ENCODE results near the gene TPSB2.

TPSB2 gene

DNA sequence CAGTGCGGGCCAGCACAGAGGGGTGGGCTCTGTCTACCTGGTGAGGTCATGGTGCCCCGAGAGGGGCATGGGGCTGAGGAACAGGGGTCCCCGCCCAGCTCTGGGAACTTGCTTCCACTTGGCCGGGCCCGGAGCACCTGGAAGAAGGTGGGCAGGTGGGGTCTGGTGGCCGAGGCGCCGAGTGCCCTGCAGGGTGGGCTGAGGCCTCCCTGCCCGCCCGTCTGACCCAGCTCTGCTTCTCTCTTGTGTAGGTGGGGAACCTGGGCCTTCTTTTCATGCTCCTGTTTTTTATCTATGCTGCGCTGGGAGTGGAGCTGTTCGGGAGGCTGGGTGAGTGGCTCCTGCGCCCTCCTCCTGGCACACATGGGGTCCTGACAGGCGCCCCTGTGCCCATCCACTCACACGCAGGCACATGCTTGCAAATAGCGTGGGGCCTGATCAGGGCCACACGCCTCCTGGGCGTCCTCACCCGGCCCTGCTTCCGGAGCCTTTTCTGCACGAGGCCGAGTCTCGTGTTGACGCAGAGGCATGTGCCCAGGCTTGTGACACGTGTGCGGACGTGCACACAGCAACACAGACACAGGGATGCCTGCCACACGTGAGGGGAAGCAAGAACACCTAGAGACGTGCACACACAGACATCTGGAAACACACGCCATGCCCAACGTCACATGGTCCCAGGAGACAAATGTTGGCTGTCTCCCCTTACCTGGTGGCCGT is 13.1 kb downstream of the TPSB2 start:
- no peaks in the 10 kb centered on the region for H3K4me1 ChIP-seq (ENCODE audit: control insufficient read depth, insufficient read depth, low read length)
- peaks cover 37% of the 10 kb centered on the region for H3K36me3 ChIP-seq (ENCODE audit: control insufficient read depth, insufficient read depth, low read length)
- no peak overlapping the region for H3K27ac ChIP-seq (ENCODE audit: low read depth, low read length)
- no peak overlapping the region for H3K4me3 ChIP-seq (ENCODE audit: low read depth, low read length)
- H3K27me3 ChIP-seq (ENCODE audit: control insufficient read depth, insufficient read depth, low read length): no peaks in the 10 kb centered on the region
- no peaks in the 10 kb centered on the region for H3K9me3 ChIP-seq (ENCODE audit: control insufficient read depth, insufficient read depth, low read depth, low read length)
- H3K9ac ChIP-seq (ENCODE audit: low read length): no peak overlapping the region

- Histone ChIP-seq H3K36me3 (ENCODE audit: control insufficient read depth, insufficient read depth, low read length) (peaks cover 40% of the 10 kb centered on the region), H3K4me3 (ENCODE audit: low read depth, low read length) (no peak overlapping the region), H3K4me1 (ENCODE audit: control insufficient read depth, insufficient read depth, low read length) (no peaks in the 10 kb centered on the region), H3K27me3 (ENCODE audit: control insufficient read depth, insufficient read depth, low read length) (no peaks in the 10 kb centered on the region), H3K27ac (ENCODE audit: low read depth, low read length) (no peak overlapping the region), H3K9ac (ENCODE audit: low read length) (no peak overlapping the region), H3K9me3 (ENCODE audit: control insufficient read depth, insufficient read depth, low read depth, low read length) (no peaks in the 10 kb centered on the region)
Observed at GRCh38 chr16:1216296-1216619, 13.7 kb downstream of the TPSB2 start.

- H3K9me3 ChIP-seq (ENCODE audit: control insufficient read depth, insufficient read depth, low read depth, low read length): no peaks in the 10 kb centered on the region
- H3K9ac ChIP-seq (ENCODE audit: low read length): no peak overlapping the region
- peaks cover 46% of the 10 kb centered on the region for H3K36me3 ChIP-seq (ENCODE audit: control insufficient read depth, insufficient read depth, low read length)
- H3K4me3 ChIP-seq (ENCODE audit: low read depth, low read length): no peak overlapping the region
- H3K4me1 ChIP-seq (ENCODE audit: control insufficient read depth, insufficient read depth, low read length): no peaks in the 10 kb centered on the region
- no peak overlapping the region for H3K27ac ChIP-seq (ENCODE audit: low read depth, low read length)
- no peaks in the 10 kb centered on the region for H3K27me3 ChIP-seq (ENCODE audit: control insufficient read depth, insufficient read depth, low read length)
Observed at GRCh38 chr16:1215574-1216295, 14.2 kb downstream of the TPSB2 start.

DNA sequence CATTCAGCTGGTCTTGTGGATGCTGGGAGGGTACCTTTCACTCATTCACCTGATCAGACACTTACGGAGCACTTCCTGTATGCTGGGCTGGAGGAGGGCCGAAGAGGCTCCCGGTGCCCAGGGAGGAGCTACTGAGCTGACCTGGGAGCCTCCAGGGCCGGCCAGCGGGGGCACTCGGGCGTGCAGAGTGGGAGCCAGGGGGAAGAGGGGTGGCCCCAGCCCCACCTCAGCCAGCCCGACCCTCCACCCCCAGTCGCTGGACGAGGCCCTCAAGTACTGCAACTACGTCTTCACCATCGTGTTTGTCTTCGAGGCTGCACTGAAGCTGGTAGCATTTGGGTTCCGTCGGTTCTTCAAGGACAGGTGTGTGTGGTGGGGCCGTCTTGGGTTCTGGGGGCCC is 15.3 kb downstream of the TPSB2 start:
- no peak overlapping the region for H3K9ac ChIP-seq (ENCODE audit: low read length)
- no peaks in the 10 kb centered on the region for H3K9me3 ChIP-seq (ENCODE audit: control insufficient read depth, insufficient read depth, low read depth, low read length)
- no peaks in the 10 kb centered on the region for H3K27me3 ChIP-seq (ENCODE audit: control insufficient read depth, insufficient read depth, low read length)
- H3K36me3 ChIP-seq (ENCODE audit: control insufficient read depth, insufficient read depth, low read length): peaks cover 50% of the 10 kb centered on the region
- no peak overlapping the region for H3K27ac ChIP-seq (ENCODE audit: low read depth, low read length)
- H3K4me1 ChIP-seq (ENCODE audit: control insufficient read depth, insufficient read depth, low read length): no peaks in the 10 kb centered on the region
- no peak overlapping the region for H3K4me3 ChIP-seq (ENCODE audit: low read depth, low read length)

DNA sequence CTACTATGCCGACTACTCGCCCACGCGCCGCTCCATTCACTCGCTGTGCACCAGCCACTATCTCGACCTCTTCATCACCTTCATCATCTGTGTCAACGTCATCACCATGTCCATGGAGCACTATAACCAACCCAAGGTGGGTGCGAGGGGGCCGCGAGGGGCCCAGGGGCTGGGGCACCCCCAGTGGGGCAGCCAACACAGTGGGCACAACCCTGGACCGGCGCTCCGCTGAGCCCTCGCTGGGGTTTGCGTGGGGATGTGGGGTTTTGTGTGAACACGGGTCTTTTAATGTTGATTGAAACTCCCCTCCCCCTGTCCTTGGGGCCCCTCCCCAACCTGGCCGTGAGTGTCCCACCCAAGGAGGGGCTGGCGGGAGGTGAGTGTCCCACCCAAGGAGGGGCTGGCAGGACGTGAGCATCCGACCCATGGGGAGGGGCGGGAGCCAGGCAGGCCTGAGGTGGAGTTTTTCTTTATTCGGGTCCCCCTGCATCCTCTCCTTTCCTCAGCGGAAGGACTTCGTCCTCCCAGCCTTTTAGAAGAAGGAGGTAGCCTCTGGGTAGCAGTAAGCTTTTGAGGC is 16.1 kb downstream of the TPSB2 start:
- no peaks in the 10 kb centered on the region for H3K4me1 ChIP-seq (ENCODE audit: control insufficient read depth, insufficient read depth, low read length)
- peaks cover 43% of the 10 kb centered on the region for H3K36me3 ChIP-seq (ENCODE audit: control insufficient read depth, insufficient read depth, low read length)
- H3K4me3 ChIP-seq (ENCODE audit: low read depth, low read length): no peak overlapping the region
- no peak overlapping the region for H3K27ac ChIP-seq (ENCODE audit: low read depth, low read length)
- no peaks in the 10 kb centered on the region for H3K27me3 ChIP-seq (ENCODE audit: control insufficient read depth, insufficient read depth, low read length)
- no peak overlapping the region for H3K9ac ChIP-seq (ENCODE audit: low read length)
- no peaks in the 10 kb centered on the region for H3K9me3 ChIP-seq (ENCODE audit: control insufficient read depth, insufficient read depth, low read depth, low read length)

DNA sequence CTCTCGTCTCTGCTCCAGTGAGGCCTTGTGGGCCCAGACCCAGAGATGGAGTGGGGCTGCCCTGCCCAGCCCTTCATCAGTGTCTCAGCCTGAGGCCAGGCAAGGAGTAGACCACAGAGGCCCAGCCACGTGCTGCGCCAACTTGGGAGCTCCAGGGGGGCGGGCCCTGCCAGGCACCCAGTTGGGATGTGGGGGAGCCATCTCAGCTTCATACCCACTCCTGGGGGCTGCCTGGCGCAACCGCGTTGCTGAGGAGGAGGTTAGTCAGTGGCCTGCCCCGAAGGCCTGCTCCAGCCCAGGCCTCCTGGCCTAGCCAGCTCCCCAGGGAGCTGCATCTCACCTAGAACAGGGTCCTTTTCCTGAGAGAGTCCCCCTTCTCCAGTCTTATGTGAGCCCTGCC is 16.8 kb downstream of the TPSB2 start:
- Histone ChIP-seq H3K9ac (ENCODE audit: low read length) (no peak overlapping the region), H3K9me3 (ENCODE audit: control insufficient read depth, insufficient read depth, low read depth, low read length) (no peaks in the 10 kb centered on the region), H3K27ac (ENCODE audit: low read depth, low read length) (no peak overlapping the region), H3K4me1 (ENCODE audit: control insufficient read depth, insufficient read depth, low read length) (no peaks in the 10 kb centered on the region), H3K27me3 (ENCODE audit: control insufficient read depth, insufficient read depth, low read length) (no peaks in the 10 kb centered on the region), H3K4me3 (ENCODE audit: low read depth, low read length) (no peak overlapping the region), H3K36me3 (ENCODE audit: control insufficient read depth, insufficient read depth, low read length) (peaks cover 46% of the 10 kb centered on the region)

- H3K4me1 ChIP-seq (ENCODE audit: control insufficient read depth, insufficient read depth, low read length): no peaks in the 10 kb centered on the region
- no peak overlapping the region for H3K4me3 ChIP-seq (ENCODE audit: low read depth, low read length)
- H3K27ac ChIP-seq (ENCODE audit: low read depth, low read length): no peak overlapping the region
- no peak overlapping the region for H3K9ac ChIP-seq (ENCODE audit: low read length)
- H3K9me3 ChIP-seq (ENCODE audit: control insufficient read depth, insufficient read depth, low read depth, low read length): no peaks in the 10 kb centered on the region
- peaks cover 45% of the 10 kb centered on the region for H3K36me3 ChIP-seq (ENCODE audit: control insufficient read depth, insufficient read depth, low read length)
- no peaks in the 10 kb centered on the region for H3K27me3 ChIP-seq (ENCODE audit: control insufficient read depth, insufficient read depth, low read length)
Observed at GRCh38 chr16:1212616-1213194, 17.3 kb downstream of the TPSB2 start.

DNA sequence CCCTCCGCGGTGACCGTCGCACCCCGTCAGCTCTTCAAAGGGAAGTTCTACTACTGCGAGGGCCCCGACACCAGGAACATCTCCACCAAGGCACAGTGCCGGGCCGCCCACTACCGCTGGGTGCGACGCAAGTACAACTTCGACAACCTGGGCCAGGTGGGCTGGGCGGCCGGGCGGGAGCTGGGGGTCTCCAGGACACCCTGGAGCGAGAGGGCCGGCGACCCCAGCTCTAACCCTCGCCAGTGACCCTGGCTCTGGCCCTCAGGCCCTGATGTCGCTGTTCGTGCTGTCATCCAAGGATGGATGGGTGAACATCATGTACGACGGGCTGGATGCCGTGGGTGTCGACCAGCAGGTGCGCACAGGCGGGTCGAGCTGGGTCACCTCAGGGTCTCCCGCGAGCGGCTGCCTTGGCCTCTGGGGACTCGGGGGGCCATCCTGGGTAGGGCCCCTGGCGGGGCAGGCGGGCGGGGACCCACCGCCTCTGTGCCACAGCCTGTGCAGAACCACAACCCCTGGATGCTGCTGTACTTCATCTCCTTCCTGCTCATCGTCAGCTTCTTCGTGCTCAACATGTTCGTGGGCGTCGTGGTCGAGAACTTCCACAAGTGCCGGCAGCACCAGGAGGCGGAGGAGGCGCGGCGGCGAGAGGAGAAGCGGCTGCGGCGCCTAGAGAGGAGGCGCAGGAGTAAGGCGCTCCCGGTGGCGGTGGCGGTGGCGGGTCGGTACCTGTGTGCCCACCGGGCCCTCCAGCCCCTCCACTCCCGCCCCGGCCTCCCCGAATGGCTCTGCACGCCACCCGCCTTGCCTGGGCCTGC is 18.3 kb downstream of the TPSB2 start:
- peaks cover 45% of the 10 kb centered on the region for H3K36me3 ChIP-seq (ENCODE audit: control insufficient read depth, insufficient read depth, low read length)
- H3K27ac ChIP-seq (ENCODE audit: low read depth, low read length): no peak overlapping the region

GRCh38 chr16:1210461-1210860 is 19.5 kb downstream of the TPSB2 start:
- Histone ChIP-seq H3K9ac (ENCODE audit: low read length) (no peak overlapping the region), H3K27me3 (ENCODE audit: control insufficient read depth, insufficient read depth, low read length) (no peaks in the 10 kb centered on the region), H3K4me1 (ENCODE audit: control insufficient read depth, insufficient read depth, low read length) (no peaks in the 10 kb centered on the region), H3K27ac (ENCODE audit: low read depth, low read length) (no peak overlapping the region), H3K9me3 (ENCODE audit: control insufficient read depth, insufficient read depth, low read depth, low read length) (no peaks in the 10 kb centered on the region), H3K4me3 (ENCODE audit: low read depth, low read length) (no peak overlapping the region), H3K36me3 (ENCODE audit: control insufficient read depth, insufficient read depth, low read length) (peaks cover 37% of the 10 kb centered on the region)

More for the DNA sequence above, 18.3 kb downstream of the TPSB2 start:
- no peak overlapping the region for H3K9ac ChIP-seq (ENCODE audit: low read length)
- no peak overlapping the region for H3K4me3 ChIP-seq (ENCODE audit: low read depth, low read length)
- no peaks in the 10 kb centered on the region for H3K9me3 ChIP-seq (ENCODE audit: control insufficient read depth, insufficient read depth, low read depth, low read length)
- no peaks in the 10 kb centered on the region for H3K27me3 ChIP-seq (ENCODE audit: control insufficient read depth, insufficient read depth, low read length)
- H3K4me1 ChIP-seq (ENCODE audit: control insufficient read depth, insufficient read depth, low read length): no peaks in the 10 kb centered on the region

DNA sequence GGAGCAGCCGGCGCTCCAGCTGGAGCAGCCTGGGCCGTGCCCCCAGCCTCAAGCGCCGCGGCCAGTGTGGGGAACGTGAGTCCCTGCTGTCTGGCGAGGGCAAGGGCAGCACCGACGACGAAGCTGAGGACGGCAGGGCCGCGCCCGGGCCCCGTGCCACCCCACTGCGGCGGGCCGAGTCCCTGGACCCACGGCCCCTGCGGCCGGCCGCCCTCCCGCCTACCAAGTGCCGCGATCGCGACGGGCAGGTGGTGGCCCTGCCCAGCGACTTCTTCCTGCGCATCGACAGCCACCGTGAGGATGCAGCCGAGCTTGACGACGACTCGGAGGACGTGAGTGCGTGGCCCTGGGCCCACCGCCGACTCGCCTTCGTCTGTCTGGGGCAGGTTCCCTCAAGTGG is 20.9 kb downstream of the TPSB2 start:
- Histone ChIP-seq H3K27me3 (ENCODE audit: control insufficient read depth, insufficient read depth, low read length) (no peaks in the 10 kb centered on the region), H3K9me3 (ENCODE audit: control insufficient read depth, insufficient read depth, low read depth, low read length) (no peaks in the 10 kb centered on the region), H3K36me3 (ENCODE audit: control insufficient read depth, insufficient read depth, low read length) (peaks cover 38% of the 10 kb centered on the region), H3K4me1 (ENCODE audit: control insufficient read depth, insufficient read depth, low read length) (no peaks in the 10 kb centered on the region), H3K4me3 (ENCODE audit: low read depth, low read length) (no peak overlapping the region), H3K27ac (ENCODE audit: low read depth, low read length) (no peak overlapping the region), H3K9ac (ENCODE audit: low read length) (no peak overlapping the region)

Data from HUES6 (cell line).